PC-9 (cell line): ENCODE results near the gene WDR44. TPM values are rescaled to one million over a fixed set of nuclear protein-coding genes. Genes with fewer than 3 reads are reported as not detected.

Source experiments
- BruUV-seq: library from RNA; stranded (reverse); fragments of 400-500 nt; replicated peaks from 2 replicates; lab custom pipeline; 2021; lab: Mats Ljungman, UMichigan
- CTCF ChIA-PET: fragments of 300-600 bp; sonication (Branson Sonifier 250); formaldehyde crosslinking; loops from one replicate; lab custom pipeline; 2022; ENCODE audit warnings: antibody characterized with exemption; lab: Charles Lee
- POLR2A ChIA-PET: fragments of 300-600 bp; sonication (Branson Sonifier 250); formaldehyde crosslinking; loops from one replicate; lab custom pipeline; 2022; ENCODE audit warnings: antibody characterized with exemption; ENCODE audit not compliant: unreplicated experiment; lab: Charles Lee
- DNase-seq, 2 experiments: peaks; one replicate each; pipeline versions ENCODE4 v3.0.0 to v3.0.0-alpha.2; 2015 to 2022; ENCODE audit warnings: mixed read lengths in 1 of 2
- H2AFZ ChIP-seq: fragments of 200-600 bp; sonication (generic); 2 replicates; pipeline ENCODE4 v1.8.1; 2017; ENCODE audit warnings: antibody characterized with exemption
- H3F3A ChIP-seq: fragments of 200-600 bp; sonication (generic); 2 replicates; pipeline ENCODE4 v1.8.1; 2017; ENCODE audit warnings: antibody characterized with exemption, mild to moderate bottlenecking, low read depth; ENCODE audit not compliant: insufficient read depth
- H3K27ac ChIP-seq: fragments of 200-600 bp; sonication (generic); 2 replicates; pipeline ENCODE4 v1.6.1; 2016; ENCODE audit warnings: mixed run types
- H3K27me3 ChIP-seq: fragments of 200-600 bp; sonication (generic); 2 replicates; pipeline ENCODE4 v1.6.1; 2016; ENCODE audit warnings: low read depth, mixed run types; ENCODE audit not compliant: insufficient read depth
- H3K36me3 ChIP-seq: fragments of 200-600 bp; sonication (generic); 2 replicates; pipeline ENCODE4 v1.6.1; 2016; ENCODE audit warnings: low read depth, mixed run types
- H3K4me1 ChIP-seq: fragments of 200-600 bp; sonication (generic); replicated peaks from 2 replicates; pipeline ENCODE4 v1.6.1; 2016; ENCODE audit warnings: mixed run types; ENCODE audit not compliant: insufficient read depth
- H3K4me2 ChIP-seq: fragments of 200-600 bp; sonication (generic); 2 replicates; pipeline ENCODE4 v1.6.1; 2017; ENCODE audit warnings: mixed run types
- H3K4me3 ChIP-seq: fragments of 200-600 bp; sonication (generic); 2 replicates; pipeline ENCODE4 v1.6.1; 2016; ENCODE audit warnings: mixed run types
- H3K79me2 ChIP-seq: fragments of 200-600 bp; sonication (generic); 2 replicates; pipeline ENCODE4 v1.6.1; 2017; ENCODE audit warnings: low read depth, mixed run types
- H3K9me2 ChIP-seq: fragments of 200-600 bp; sonication (generic); 2 replicates; pipeline ENCODE4 v1.8.1; 2017; ENCODE audit warnings: mild to moderate bottlenecking; ENCODE audit not compliant: insufficient read depth
- H3K9me3 ChIP-seq: fragments of 200-600 bp; sonication (generic); 2 replicates; pipeline ENCODE4 v1.8.1; 2016; ENCODE audit warnings: low read depth; ENCODE audit not compliant: insufficient read depth
- H4K20me1 ChIP-seq: fragments of 200-600 bp; sonication (generic); 2 replicates; pipeline ENCODE4 v1.8.1; 2017; ENCODE audit not compliant: insufficient read depth
- EZH2 ChIP-seq: fragments of 200-600 bp; sonication (generic); IDR thresholded peaks from 2 replicates; pipeline ENCODE4 v1.8.0; 2017; ENCODE audit warnings: antibody characterized with exemption, low read depth
- intact Hi-C: fragments of 100-400 bp; cut with micrococcal nuclease; formaldehyde crosslinking; loops from one replicate; pipeline ENCODE4 v1.10.0; 2022; ENCODE audit not compliant: unreplicated experiment
- total RNA-seq: library from RNA; stranded (reverse); gene quantifications from 2 replicates; pipeline ENCODE4 v1.2.3, GENCODE V29; 2021
- TF ChIP-seq, protein P1 (sequence below): fragments of 200-600 bp; sonication (generic); conservative IDR thresholded peaks from 2 replicates; pipeline ENCODE4 v1.6.1; 2017; ENCODE audit warnings: mixed run types, antibody characterized with exemption, mild to moderate bottlenecking, moderate library complexity

Gene WDR44
- total RNA-seq, 1 experiment from 2014 or later, result 30.9 TPM

DNA sequence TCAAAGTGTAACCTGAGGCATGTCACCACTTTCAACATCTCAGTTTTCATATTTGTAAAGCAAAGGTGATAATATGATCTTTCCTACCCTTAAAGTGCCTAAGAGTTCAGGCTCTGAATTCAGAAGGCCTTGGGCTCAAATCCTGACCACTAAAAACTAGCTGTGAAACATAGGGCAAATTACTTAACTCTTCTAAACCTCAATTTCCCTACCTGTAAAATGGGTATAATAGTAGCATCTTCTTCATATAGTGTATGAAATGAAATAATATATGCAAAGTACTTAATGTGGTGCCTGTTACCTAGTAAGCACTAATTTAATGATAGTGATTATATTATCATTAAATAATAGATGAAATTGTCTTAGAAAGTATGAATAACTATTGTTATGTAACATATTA, 7.0 kb upstream of the WDR44 start:
- Histone ChIP-seq H3K27me3 (no peaks in the 10 kb centered on the region), H3K79me2 (no peaks in the 10 kb centered on the region), H3F3A (no peaks in the 10 kb centered on the region), H3K4me2 (no peak overlapping the region), H3K4me1 (no peaks in the 10 kb centered on the region; the same call in 1 of the 2 replicates), H3K9me3 (no peaks in the 10 kb centered on the region), H4K20me1 (no peaks in the 10 kb centered on the region), H3K9me2 (no peaks in the 10 kb centered on the region), H2AFZ (no peak overlapping the region), H3K27ac (no peak overlapping the region), H3K36me3 (no peaks in the 10 kb centered on the region), H3K4me3 (no peak overlapping the region)
- no peak for TF ChIP-seq EZH2
- TF ChIP-seq, protein P1, sequence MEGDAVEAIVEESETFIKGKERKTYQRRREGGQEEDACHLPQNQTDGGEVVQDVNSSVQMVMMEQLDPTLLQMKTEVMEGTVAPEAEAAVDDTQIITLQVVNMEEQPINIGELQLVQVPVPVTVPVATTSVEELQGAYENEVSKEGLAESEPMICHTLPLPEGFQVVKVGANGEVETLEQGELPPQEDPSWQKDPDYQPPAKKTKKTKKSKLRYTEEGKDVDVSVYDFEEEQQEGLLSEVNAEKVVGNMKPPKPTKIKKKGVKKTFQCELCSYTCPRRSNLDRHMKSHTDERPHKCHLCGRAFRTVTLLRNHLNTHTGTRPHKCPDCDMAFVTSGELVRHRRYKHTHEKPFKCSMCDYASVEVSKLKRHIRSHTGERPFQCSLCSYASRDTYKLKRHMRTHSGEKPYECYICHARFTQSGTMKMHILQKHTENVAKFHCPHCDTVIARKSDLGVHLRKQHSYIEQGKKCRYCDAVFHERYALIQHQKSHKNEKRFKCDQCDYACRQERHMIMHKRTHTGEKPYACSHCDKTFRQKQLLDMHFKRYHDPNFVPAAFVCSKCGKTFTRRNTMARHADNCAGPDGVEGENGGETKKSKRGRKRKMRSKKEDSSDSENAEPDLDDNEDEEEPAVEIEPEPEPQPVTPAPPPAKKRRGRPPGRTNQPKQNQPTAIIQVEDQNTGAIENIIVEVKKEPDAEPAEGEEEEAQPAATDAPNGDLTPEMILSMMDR, result no peak
- BruUV-seq, result no TSS peak
- DNase-seq, result no peak
- CTCF ChIA-PET, result interaction anchor here (0.6 kb wide), 1 partner anchor 728 kb away, joined by 3 read pairs; no protein-coding TSS in a partner anchor
- POLR2A ChIA-PET, result no interaction called here
- intact Hi-C loops, result no loop called here

DNA sequence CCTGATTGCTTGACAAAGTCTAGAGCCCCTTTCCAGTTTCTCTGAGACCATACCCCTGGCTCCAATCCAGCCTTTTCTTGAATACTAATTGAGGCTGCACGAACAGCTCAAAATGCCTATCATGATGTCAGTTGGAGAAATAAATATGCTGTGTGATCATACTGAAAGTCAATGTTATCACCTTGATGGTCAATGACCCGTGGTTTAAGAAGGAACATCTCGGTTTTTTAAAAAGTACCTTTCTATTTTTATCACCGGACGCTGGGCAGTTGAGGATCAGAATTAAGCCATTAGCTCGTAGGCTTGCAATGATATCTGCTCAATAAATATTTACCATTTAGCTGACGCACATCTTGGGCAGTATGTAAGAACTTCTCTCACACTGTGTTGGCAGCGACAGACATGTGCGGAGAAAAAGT, 852 bp upstream of the WDR44 start:
- POLR2A ChIA-PET, result interaction anchor here (0.5 kb wide), 1 partner anchor 1418 kb away, joined by 3 read pairs; no protein-coding TSS in a partner anchor
- no peak for TF ChIP-seq EZH2
- TF ChIP-seq, protein P1, result no peak
- intact Hi-C loops, result loop anchor here (5.0 kb wide), 1 partner anchor 382 kb away; the partner anchor contains the start of gene IL13RA1
- Histone ChIP-seq H2AFZ (peak overlapping the region; percentile 88), H3K27ac (peak overlapping the region; percentile 80), H3K4me1 (peaks cover 33% of the 10 kb centered on the region), H4K20me1 (peaks cover 10% of the 10 kb centered on the region), H3F3A (peaks cover 28% of the 10 kb centered on the region; the same call in 1 of the 2 replicates), H3K4me2 (peak overlapping the region; percentile 89), H3K4me3 (peak overlapping the region; percentile 71), H3K79me2 (peaks cover 36% of the 10 kb centered on the region), H3K27me3 (no peaks in the 10 kb centered on the region), H3K36me3 (no peaks in the 10 kb centered on the region), H3K9me2 (no peaks in the 10 kb centered on the region), H3K9me3 (no peaks in the 10 kb centered on the region)
- CTCF ChIA-PET, result no interaction called here
- BruUV-seq, result TSS peak; percentile 93
- DNase-seq, result no peak

DNA sequence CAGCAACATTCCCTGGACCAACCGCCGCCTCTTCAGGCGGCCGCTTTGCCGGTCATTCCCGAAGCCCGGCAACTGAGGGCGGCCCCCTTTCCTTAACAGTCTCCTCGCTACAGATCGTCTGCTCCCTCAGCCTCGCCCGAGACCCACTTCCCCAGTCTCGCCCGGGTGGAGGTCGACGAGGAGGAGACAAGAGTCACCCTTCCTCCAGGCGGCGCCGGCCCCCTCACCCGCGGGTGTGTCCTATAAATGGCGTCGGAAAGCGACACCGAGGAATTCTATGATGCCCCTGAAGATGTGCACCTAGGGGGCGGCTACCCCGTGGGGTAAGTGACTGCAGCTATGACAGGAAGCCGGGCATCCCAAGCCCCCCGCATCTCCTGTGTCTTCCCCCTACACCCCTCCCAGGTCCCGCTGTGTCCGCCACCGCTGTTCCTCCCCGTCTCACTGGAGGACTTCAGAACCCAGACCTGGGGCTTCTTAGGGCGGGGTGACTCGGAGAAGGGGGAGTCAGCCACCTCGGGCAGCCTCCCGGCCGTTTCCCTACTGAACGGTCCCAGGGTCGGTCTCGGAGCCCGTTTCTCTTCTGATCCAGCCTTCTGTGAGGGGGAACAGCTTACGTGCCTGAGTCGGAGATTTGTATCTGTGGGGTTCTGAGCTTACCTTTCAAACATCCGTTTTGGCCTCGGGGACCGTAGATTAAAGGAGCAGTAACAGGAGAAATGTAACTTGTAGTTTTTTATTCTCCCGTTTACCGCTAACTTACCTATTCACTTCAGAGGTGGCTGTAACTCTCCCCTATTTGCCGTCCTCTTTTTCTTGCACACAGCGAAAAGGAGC, 570 bp downstream of the WDR44 start:
- intact Hi-C loops, result loop anchor here (1.0 to 5.0 kb wide), 2 partner anchors 10 to 381 kb away; partner anchors contain the start of gene IL13RA1
- Histone ChIP-seq H3K27me3 (no peaks in the 10 kb centered on the region), H3K4me3 (peak overlapping the region; percentile 71), H3K9me3 (no peaks in the 10 kb centered on the region), H3F3A (peaks cover 28% of the 10 kb centered on the region; the same call in 1 of the 2 replicates), H3K4me1 (peaks cover 37% of the 10 kb centered on the region), H2AFZ (peak overlapping the region; percentile 93), H3K36me3 (no peaks in the 10 kb centered on the region), H3K27ac (peak overlapping the region; percentile 80), H3K79me2 (peaks cover 51% of the 10 kb centered on the region), H3K9me2 (no peaks in the 10 kb centered on the region), H3K4me2 (peak overlapping the region; percentile 98), H4K20me1 (peaks cover 10% of the 10 kb centered on the region)
- TF ChIP-seq, protein P1, result no peak; the same call in 1 of the 2 replicates
- TF ChIP-seq EZH2, result no peak
- BruUV-seq, result TSS peak; percentile 42
- CTCF ChIA-PET, result interaction anchor here (0.7 kb wide), 1 partner anchor 114 kb away, joined by 3 read pairs; no protein-coding TSS in a partner anchor
- POLR2A ChIA-PET, result interaction anchor here (0.5 to 0.7 kb wide), 3 partner anchors 10 to 1971 kb away, joined by 4 to 6 read pairs (median 5); no protein-coding TSS in a partner anchor
- peak in 1 of 2 experiments; percentile 35 for DNase-seq
